Psoas muscle (tissue), 8 donors: ENCODE data around the gene SLX9. TPM values are rescaled to one million over a fixed set of nuclear protein-coding genes. Genes with fewer than 3 reads are reported as not detected.

Source experiments
- ATAC-seq, 4 donors: fragments of 200-7000 bp; cut with Tn5 transposase; one replicate each; pipeline ENCODE4 v1.9.1; 2020; ENCODE audit warnings: moderate library complexity in 3 of 4, mild to moderate bottlenecking in 2 of 4
- DNase-seq, 2 donors: peaks; one replicate each; pipeline ENCODE4 v3.0.0-alpha.2; 2020
- H3K27ac ChIP-seq: fragments of 200-600 bp; one replicate; pipeline ENCODE4 v1.8.0; 2022
- H3K27me3 ChIP-seq, 3 donors: fragments of 200-600 bp in 1 of 3; one replicate each; pipeline versions ENCODE4 v1.6.1 to v1.8.0; 2013 to 2022; ENCODE audit warnings: low read length in 2 of 3, mild to moderate bottlenecking in 2 of 3, moderate library complexity in 1 of 3; ENCODE audit not compliant: insufficient read depth in 3 of 3
- H3K36me3 ChIP-seq, 2 donors: fragments of 200-600 bp in 1 of 2; one replicate each; pipeline versions ENCODE4 v1.6.1 to v1.8.0; 2013 to 2022; ENCODE audit warnings: low read depth in 1 of 2, mild to moderate bottlenecking in 1 of 2, moderate library complexity in 1 of 2; ENCODE audit not compliant: insufficient read depth in 1 of 2
- H3K4me1 ChIP-seq: fragments of 200-600 bp; one replicate; pipeline ENCODE4 v1.8.0; 2022
- H3K4me3 ChIP-seq: fragments of 200-600 bp; one replicate; pipeline ENCODE4 v1.8.0; 2022; ENCODE audit warnings: mild to moderate bottlenecking
- H3K9me3 ChIP-seq: fragments of 200-600 bp; one replicate; pipeline ENCODE4 v1.8.0; 2022
- CTCF ChIP-seq: fragments of 200-600 bp; IDR thresholded peaks from one replicate; pipeline ENCODE4 v1.8.0; 2022; ENCODE audit warnings: antibody characterized with exemption
- WGBS, 3 donors: extraction: QIAGEN DNeasy Blood & Tissue Kit; methylation state at CpG; one replicate each; pipeline versions ENCODE4 v1.1.6 to v1.1.7; 2013; 5-methylcytosine and 5-hydroxymethylcytosine counted together
- intact Hi-C, 2 donors: fragments of 100-400 bp; cut with DNase I; formaldehyde crosslinking; loops; one replicate each; pipeline versions ENCODE4 v1.11.0 to v1.14.2; 2022
- polyA plus RNA-seq, 3 donors: library from polyadenylated mRNA; stranded (reverse); fragments of 200-250 nt; gene quantifications; one replicate each; pipeline ENCODE4 v1.2.3, GENCODE V29; 2013
- total RNA-seq, 4 donors: library from RNA; stranded (reverse); fragmentation: NEBNext Ultra II Directional in 2 of 4; extraction: Animal tissue kit (Norgen Biotek cat#: 25700) in 2 of 4; gene quantifications; one replicate each; pipeline versions ENCODE4 v1.2.1 to v1.2.4, GENCODE V29; 2021 to 2023
- donor health status: healthy with polysubstance abuse.
- donor health status: DM: no; HTN: no; CAD: no; lungs with moderate emphysema.
- donor health status: Bipolar disorder and iron deficiency.
- donor health status: healthy.
- donor health status: DM: yes; HTN: yes; CAD: no.
- donor health status: DM: no; HTN: no; CAD: no.
- donor health status: DM: no; HTN: no; CAD: no.
- donor health status: DM: yes; HTN: yes; CAD: no.

The SLX9 gene
- total and polyA plus RNA-seq, 7 donors: 20.2 to 69.2 (median 30.1) TPM

- H3K4me1 ChIP-seq: peaks cover 7% of the 10 kb centered on the region
- no peak for TF ChIP-seq CTCF
- peak; percentile 15 to 55 for DNase-seq
- H3K9me3 ChIP-seq: no peaks in the 10 kb centered on the region
- intact Hi-C loops: no loop called here
- no peak for ATAC-seq
- H3K4me3 ChIP-seq: no peak overlapping the region
- H3K27me3 ChIP-seq: peaks cover 0 to 2% (median 0%) of the 10 kb centered on the region in 3 donors
- peak overlapping the region; percentile 46 for H3K27ac ChIP-seq
- 69 to 80% (median 78%) methylated on average over 23 of the region's 23 CpGs for WGBS, 3 donors
- H3K36me3 ChIP-seq: no peaks in the 10 kb centered on the region
Observed at GRCh38 chr21:44995343-44995941, 55.6 kb downstream of the SLX9 start.

- WGBS, 3 donors: 92 to 97% (median 92%) methylated on average over 9 to 10 of the region's 10 CpGs
- TF ChIP-seq CTCF: no peak
- Histone ChIP-seq H3K4me3 (no peak overlapping the region), H3K27me3 (peaks cover 0 to 2% (median 0%) of the 10 kb centered on the region in 3 donors), H3K27ac (no peak overlapping the region), H3K36me3 (no peaks in the 10 kb centered on the region), H3K4me1 (peaks cover 14% of the 10 kb centered on the region), H3K9me3 (no peaks in the 10 kb centered on the region)
- DNase-seq (peak in 1 of 2 donors; percentile 9), ATAC-seq (no peak)
- intact Hi-C loops: no loop called here
Observed at GRCh38 chr21:44996096-44996495, 56.3 kb downstream of the SLX9 start.

DNA sequence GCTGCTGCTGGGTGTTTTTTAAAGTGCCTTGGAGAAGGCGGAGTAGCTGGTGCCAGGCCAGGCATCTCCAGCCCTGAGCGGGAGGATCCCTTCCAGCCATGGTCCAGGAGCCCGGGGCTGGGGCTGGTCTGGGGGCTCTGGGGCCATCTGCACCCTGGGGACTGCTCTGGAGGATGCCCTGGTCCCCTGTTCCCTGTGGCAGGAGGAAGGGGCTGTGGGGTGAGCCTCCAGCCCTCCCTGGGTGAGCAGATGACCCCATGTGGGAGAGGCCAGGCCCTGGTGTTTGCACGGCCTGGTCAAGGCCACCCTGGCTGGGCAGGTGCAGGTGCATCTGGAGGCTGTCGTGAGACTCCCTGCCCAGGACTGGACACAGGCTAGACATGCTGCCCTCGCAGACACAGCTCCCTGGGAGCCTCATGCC is 56.7 kb downstream of the SLX9 start:
- Histone ChIP-seq H3K27me3 (peaks cover 0 to 2% (median 0%) of the 10 kb centered on the region in 3 donors), H3K9me3 (no peaks in the 10 kb centered on the region), H3K4me3 (no peak overlapping the region), H3K4me1 (peaks cover 18% of the 10 kb centered on the region), H3K36me3 (no peaks in the 10 kb centered on the region), H3K27ac (no peak overlapping the region)
- 75 to 90% (median 78%) methylated on average over 6 of the region's 6 CpGs for WGBS, 3 donors
- DNase-seq: peak in 1 of 2 donors; percentile 9
- intact Hi-C loops: no loop called here
- no peak for TF ChIP-seq CTCF
- no peak for ATAC-seq

GRCh38 chr21:44996983-44997936 is 57.4 kb downstream of the SLX9 start:
- Histone ChIP-seq H3K4me3 (no peak overlapping the region), H3K27me3 (peaks cover 0 to 2% (median 0%) of the 10 kb centered on the region in 3 donors), H3K4me1 (peaks cover 18% of the 10 kb centered on the region), H3K9me3 (no peaks in the 10 kb centered on the region), H3K27ac (no peak overlapping the region), H3K36me3 (no peaks in the 10 kb centered on the region)
- intact Hi-C loops: no loop called here
- WGBS, 3 donors: 59 to 78% (median 66%) methylated on average over 25 to 36 of the region's 36 CpGs
- no peak for TF ChIP-seq CTCF
- no peak for ATAC-seq
- DNase-seq: peak; percentile 16 to 56
